B cell (primary cell): ENCODE results near the gene UBASH3B. TPM values are rescaled to one million over a fixed set of nuclear protein-coding genes. Genes with fewer than 3 reads are reported as not detected.

ENCODE experiments used
- ATAC-seq: fragments of 200-7000 bp; cut with Tn5 transposase; one replicate; pipeline ENCODE4 v1.10.0; 2021; ENCODE audit warnings: low read depth, mild to moderate bottlenecking, moderate number of reproducible peaks, moderate library complexity
- CTCF ChIA-PET: fragments of 350-600 bp; sonication (Branson Sonifier 250); formaldehyde crosslinking; loops from one replicate; lab custom pipeline; 2021; ENCODE audit warnings: antibody characterized with exemption, inconsistent platforms; lab: Charles Lee
- POLR2A ChIA-PET: fragments of 350-600 bp; sonication (Branson Sonifier 250); formaldehyde crosslinking; loops from one replicate; lab custom pipeline; 2021; ENCODE audit warnings: antibody characterized with exemption; lab: Charles Lee
- DNase-seq: peaks from one replicate; pipeline ENCODE4 v3.0.0; 2013
- H2AFZ ChIP-seq: 2 replicates; pipeline ENCODE4 v1.6.1; 2012; ENCODE audit warnings: mild to moderate bottlenecking, low read depth, low read length; ENCODE audit not compliant: insufficient read depth, poor library complexity, severe bottlenecking
- H3K27ac ChIP-seq, 2 donors: 1 replicate in 1 of 2; 2 replicates in 1 of 2; pipeline ENCODE4 v1.5.1; 2012 to 2013; ENCODE audit warnings: low read length in 2 of 2, mild to moderate bottlenecking in 2 of 2, moderate library complexity in 1 of 2
- H3K27me3 ChIP-seq, 4 experiments: fragments of 200-600 bp in 1 of 4; sonication (generic) in 1 of 4; replicated peaks in 1 of 4; 1 replicate in 2 of 4; 2 replicates in 2 of 4; pipeline versions ENCODE4 v1.6.1 to v1.7.0; 2013 to 2016; ENCODE audit warnings: low read length in 3 of 4, mild to moderate bottlenecking in 2 of 4, mixed read lengths in 1 of 4, moderate library complexity in 1 of 4; ENCODE audit not compliant: insufficient read depth in 4 of 4, control insufficient read depth in 3 of 4; ENCODE audit errors: control extremely low read depth in 1 of 4
- H3K36me3 ChIP-seq, 2 experiments: replicated peaks in 1 of 2; 1 replicate in 1 of 2; 2 replicates in 1 of 2; pipeline versions ENCODE4 v1.6.1 to v1.7.1; 2013; ENCODE audit warnings: low read length in 1 of 2; ENCODE audit not compliant: insufficient read depth in 2 of 2, control insufficient read depth in 1 of 2; ENCODE audit errors: control extremely low read depth in 1 of 2, extremely low read depth in 1 of 2
- H3K4me1 ChIP-seq, 2 donors: fragments of 200-600 bp in 1 of 2; sonication (generic) in 1 of 2; 1 replicate in 1 of 2; 2 replicates in 1 of 2; pipeline versions ENCODE4 v1.5.1 to v1.6.1; 2013 to 2017; ENCODE audit warnings: low read length in 2 of 2; ENCODE audit not compliant: control insufficient read depth in 2 of 2, insufficient read depth in 2 of 2
- H3K4me2 ChIP-seq: replicated peaks from 2 replicates; pipeline ENCODE3; 2012; ENCODE audit warnings: mild to moderate bottlenecking, low read depth, low read length; ENCODE audit not compliant: poor library complexity, severe bottlenecking
- H3K4me3 ChIP-seq, 5 experiments: fragments of 200-600 bp in 1 of 5; sonication (generic) in 1 of 5; 1 replicate in 3 of 5; 2 replicates in 2 of 5; pipeline versions ENCODE4 v1.5.1 to v1.7.0; 2011 to 2016; ENCODE audit warnings: low read length in 4 of 5, mild to moderate bottlenecking in 4 of 5, low read depth in 2 of 5, control low read depth in 1 of 5, moderate library complexity in 1 of 5; ENCODE audit not compliant: insufficient read depth in 1 of 5; ENCODE audit errors: control extremely low read depth in 1 of 5, extremely low read depth in 1 of 5
- H3K79me2 ChIP-seq: fragments of 200-600 bp; sonication (generic); one replicate; pipeline ENCODE4 v1.6.0; 2016; ENCODE audit warnings: low read length; ENCODE audit not compliant: control insufficient read depth, insufficient read depth
- H3K9ac ChIP-seq: fragments of 200-600 bp; sonication (generic); 2 replicates; pipeline ENCODE4 v1.6.1; 2017; ENCODE audit warnings: mild to moderate bottlenecking, low read length, moderate library complexity
- H3K9me3 ChIP-seq, 3 donors: one replicate each; pipeline versions ENCODE4 v1.6.1 to v1.7.1; 2013; ENCODE audit warnings: low read length in 2 of 3; ENCODE audit not compliant: control insufficient read depth in 2 of 3, insufficient read depth in 1 of 3; ENCODE audit errors: control extremely low read depth in 1 of 3
- H4K20me1 ChIP-seq: 2 replicates; pipeline ENCODE4 v1.6.0; 2012; ENCODE audit warnings: mild to moderate bottlenecking, low read length; ENCODE audit not compliant: insufficient read depth, control insufficient read depth, poor library complexity, severe bottlenecking
- H3K27ac Mint-ChIP-seq: one replicate; pipeline ENCODE4 v1.8.0; 2021; ENCODE audit warnings: mixed read lengths
- H3K27me3 Mint-ChIP-seq: one replicate; pipeline ENCODE4 v1.8.0; 2021; ENCODE audit warnings: mixed read lengths
- H3K4me1 Mint-ChIP-seq: one replicate; pipeline ENCODE4 v1.8.0; 2021; ENCODE audit warnings: mixed read lengths
- H3K4me3 Mint-ChIP-seq: one replicate; pipeline ENCODE4 v1.8.0; 2021; ENCODE audit warnings: mixed read lengths
- H3K9me3 Mint-ChIP-seq: one replicate; pipeline ENCODE4 v1.8.0; 2022; ENCODE audit warnings: mixed read lengths; ENCODE audit not compliant: insufficient read depth
- EZH2 ChIP-seq: IDR thresholded peaks from 2 replicates; pipeline ENCODE4 v1.6.1; 2012; ENCODE audit warnings: borderline replicate concordance, low read depth, mild to moderate bottlenecking, moderate library complexity, low read length; ENCODE audit not compliant: insufficient read depth, poor library complexity, severe bottlenecking
- WGBS: methylation state at CpG from one replicate; pipeline ENCODE4 v1.1.5; 2013; ENCODE audit warnings: missing lambda C conversion rate; ENCODE audit not compliant: insufficient coverage; 5-methylcytosine and 5-hydroxymethylcytosine counted together
- intact Hi-C: fragments of 100-400 bp; cut with micrococcal nuclease; formaldehyde crosslinking; loops from one replicate; pipeline ENCODE4 v1.10.0; 2022
- polyA plus RNA-seq: library from polyadenylated mRNA; depleted of rRNA; stranded (reverse); fragments of >200 nt; gene quantifications from 2 replicates; pipeline ENCODE4 v1.2.3, GENCODE V29; 2012
- total RNA-seq, 2 donors: library from RNA; stranded (reverse); fragments of 120-200 nt in 1 of 2; gene quantifications; 1 replicate in 1 of 2; 2 replicates in 1 of 2; pipeline versions ENCODE4 v1.2.3 to v1.2.4, GENCODE V29; 2013 to 2022
- TF ChIP-seq, protein P1 (sequence below): fragments of 200-600 bp; IDR thresholded peaks from one replicate; pipeline ENCODE4 v1.8.0; 2022; ENCODE audit warnings: antibody characterized with exemption, mild to moderate bottlenecking

Gene UBASH3B
- total and polyA plus RNA-seq, 2 donors (not counting 1 experiment from before 2014, with no cell fraction given), result 2.3 to 3.6 TPM

GRCh38 chr11:122656073-122656630, 630 bp downstream of the UBASH3B start:
- TF ChIP-seq EZH2, result no peak
- TF ChIP-seq, protein P1, sequence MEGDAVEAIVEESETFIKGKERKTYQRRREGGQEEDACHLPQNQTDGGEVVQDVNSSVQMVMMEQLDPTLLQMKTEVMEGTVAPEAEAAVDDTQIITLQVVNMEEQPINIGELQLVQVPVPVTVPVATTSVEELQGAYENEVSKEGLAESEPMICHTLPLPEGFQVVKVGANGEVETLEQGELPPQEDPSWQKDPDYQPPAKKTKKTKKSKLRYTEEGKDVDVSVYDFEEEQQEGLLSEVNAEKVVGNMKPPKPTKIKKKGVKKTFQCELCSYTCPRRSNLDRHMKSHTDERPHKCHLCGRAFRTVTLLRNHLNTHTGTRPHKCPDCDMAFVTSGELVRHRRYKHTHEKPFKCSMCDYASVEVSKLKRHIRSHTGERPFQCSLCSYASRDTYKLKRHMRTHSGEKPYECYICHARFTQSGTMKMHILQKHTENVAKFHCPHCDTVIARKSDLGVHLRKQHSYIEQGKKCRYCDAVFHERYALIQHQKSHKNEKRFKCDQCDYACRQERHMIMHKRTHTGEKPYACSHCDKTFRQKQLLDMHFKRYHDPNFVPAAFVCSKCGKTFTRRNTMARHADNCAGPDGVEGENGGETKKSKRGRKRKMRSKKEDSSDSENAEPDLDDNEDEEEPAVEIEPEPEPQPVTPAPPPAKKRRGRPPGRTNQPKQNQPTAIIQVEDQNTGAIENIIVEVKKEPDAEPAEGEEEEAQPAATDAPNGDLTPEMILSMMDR, result no peak

GRCh38 chr11:122656631-122657101, 1.1 kb downstream of the UBASH3B start:
- TF ChIP-seq, protein P1, result no peak
- TF ChIP-seq EZH2, result no peak
- WGBS, result 3% methylated on average over 24 of the region's 25 CpGs
- Histone ChIP-seq H3K4me3 (peak overlapping the region; percentile 53 to 86 (median 75)), H3K79me2 (peaks cover 48% of the 10 kb centered on the region), H3K4me1 (peaks cover 21 to 25% of the 10 kb centered on the region in 2 donors), H3K27me3 (peaks cover 0 to 23% (median 13%) of the 10 kb centered on the region in 4 experiments), H4K20me1 (no peaks in the 10 kb centered on the region), H3K9ac (peak overlapping the region; percentile 88), H3K27ac (peak overlapping the region in 1 of 2 donors; percentile 24), H3K36me3 (no peaks in the 10 kb centered on the region), H3K4me2 (peak overlapping the region; percentile 99), H3K9me3 (no peaks in the 10 kb centered on the region), H2AFZ (peak overlapping the region; percentile 98)
- H3K9me3 Mint-ChIP-seq, result no peaks in the 10 kb centered on the region
- peak overlapping the region; percentile 91 for H3K4me3 Mint-ChIP-seq
- ChIA-PET CTCF (interaction anchor here (0.9 to 6.9 kb wide), 15 partner anchors 10 to 125 kb away, joined by 3 to 92 read pairs (median 4); no protein-coding TSS in a partner anchor), POLR2A (interaction anchor here (1.1 kb wide), 1 partner anchor 40 kb away, joined by 3 read pairs; no protein-coding TSS in a partner anchor)
- DNase-seq, result peak; percentile 59
- peak; percentile 36 for ATAC-seq
- intact Hi-C loops, result loop anchor here (5.0 kb wide), 2 partner anchors 41 to 61 kb away; no protein-coding TSS in a partner anchor
- H3K27me3 Mint-ChIP-seq, result peaks cover 21% of the 10 kb centered on the region
- H3K4me1 Mint-ChIP-seq, result peaks cover 31% of the 10 kb centered on the region
- peak overlapping the region; percentile 71 for H3K27ac Mint-ChIP-seq

More at GRCh38 chr11:122656073-122656630, 630 bp downstream of the UBASH3B start:
- peak overlapping the region; percentile 98 for H2AFZ ChIP-seq
- H3K27me3 ChIP-seq, result peaks cover 0 to 24% (median 13%) of the 10 kb centered on the region in 4 experiments
- peaks cover 21 to 25% of the 10 kb centered on the region in 2 donors for H3K4me1 ChIP-seq
- H3K9me3 ChIP-seq, result no peaks in the 10 kb centered on the region
- intact Hi-C loops, result loop anchor here (5.0 kb wide), 2 partner anchors 41 to 61 kb away; no protein-coding TSS in a partner anchor
- CTCF ChIA-PET, result interaction anchor here (0.7 to 6.9 kb wide), 21 partner anchors 10 to 208 kb away, joined by 3 to 92 read pairs (median 4); no protein-coding TSS in a partner anchor
- H3K4me1 Mint-ChIP-seq, result peaks cover 31% of the 10 kb centered on the region
- peak overlapping the region; percentile 99 for H3K4me2 ChIP-seq
- peak overlapping the region; percentile 71 for H3K27ac Mint-ChIP-seq
- peak overlapping the region; percentile 91 for H3K4me3 Mint-ChIP-seq
- peak overlapping the region; percentile 19 to 62 for H3K27ac ChIP-seq
- H3K79me2 ChIP-seq, result peaks cover 48% of the 10 kb centered on the region
- ATAC-seq (peak; percentile 53), DNase-seq (peak; percentile 72)
- no peaks in the 10 kb centered on the region for H3K9me3 Mint-ChIP-seq
- peak overlapping the region; percentile 88 for H3K9ac ChIP-seq
- POLR2A ChIA-PET, result interaction anchor here (1.1 to 1.3 kb wide), 2 partner anchors 41 to 100 kb away, joined by 3 to 4 read pairs; no protein-coding TSS in a partner anchor
- H3K27me3 Mint-ChIP-seq, result peaks cover 21% of the 10 kb centered on the region
- H3K36me3 ChIP-seq, result no peaks in the 10 kb centered on the region
- WGBS, result under 1% methylated on average over 66 of the region's 66 CpGs
- peak overlapping the region; percentile 53 to 86 (median 75) for H3K4me3 ChIP-seq
- H4K20me1 ChIP-seq, result no peaks in the 10 kb centered on the region
